Glutamatergic neuron (in vitro differentiated cells): ENCODE results near the gene UBFD1. TPM values are rescaled to one million over a fixed set of nuclear protein-coding genes. Genes with fewer than 3 reads are reported as not detected.
A peak's percentile ranks its signal among the peaks of the same experiment; 100 is the strongest.

Experiments
- DNase-seq: peaks from one replicate; pipeline ENCODE4 v3.0.0; 2022
- H3K27ac Mint-ChIP-seq: one replicate; pipeline ENCODE4 v1.8.0; 2020; ENCODE audit warnings: mild to moderate bottlenecking, mixed read lengths, inconsistent platforms; ENCODE audit not compliant: unreplicated experiment
- H3K27me3 Mint-ChIP-seq: one replicate; pipeline ENCODE4 v1.8.0; 2020; ENCODE audit warnings: mild to moderate bottlenecking, moderate library complexity, mixed read lengths, inconsistent platforms; ENCODE audit not compliant: unreplicated experiment
- H3K36me3 Mint-ChIP-seq: one replicate; pipeline ENCODE4 v1.8.0; 2020; ENCODE audit warnings: mild to moderate bottlenecking, mixed read lengths, inconsistent platforms; ENCODE audit not compliant: unreplicated experiment
- H3K4me1 Mint-ChIP-seq: one replicate; pipeline ENCODE4 v1.8.0; 2020; ENCODE audit warnings: mild to moderate bottlenecking, low read depth, mixed read lengths, inconsistent platforms; ENCODE audit not compliant: unreplicated experiment
- H3K4me3 Mint-ChIP-seq: one replicate; pipeline ENCODE4 v1.8.0; 2020; ENCODE audit warnings: mild to moderate bottlenecking, mixed read lengths, inconsistent platforms; ENCODE audit not compliant: unreplicated experiment
- H3K9me3 Mint-ChIP-seq: one replicate; pipeline ENCODE4 v1.8.0; 2020; ENCODE audit warnings: mild to moderate bottlenecking, moderate library complexity, mixed read lengths, inconsistent platforms; ENCODE audit not compliant: unreplicated experiment
- total RNA-seq: library from RNA; stranded (reverse); fragmentation: NEBNext Ultra II Directional; extraction: Animal tissue kit (Norgen Biotek cat#: 25700); gene quantifications from one replicate; pipeline ENCODE4 v1.2.1, GENCODE V29; 2021; ENCODE audit not compliant: unreplicated experiment
- TF ChIP-seq, protein P1 (sequence below): fragments of 200-600 bp; sonication (generic); IDR thresholded peaks from one replicate; pipeline ENCODE4 v1.5.0; 2021; ENCODE audit not compliant: partially characterized antibody, unreplicated experiment

The UBFD1 gene
- total RNA-seq, 1 donor from 2014 or later: 103 TPM

- Mint-ChIP-seq H3K4me3 (no peak overlapping the region), H3K36me3 (peaks cover 4% of the 10 kb centered on the region)
Observed at GRCh38 chr16:23587726-23588125, 30.2 kb downstream of the UBFD1 start.

GRCh38 chr16:23590181-23590580, 32.7 kb downstream of the UBFD1 start:
- no peak overlapping the region for H3K27ac Mint-ChIP-seq
- H3K4me1 Mint-ChIP-seq: no peaks in the 10 kb centered on the region
- DNase-seq: no peak
- H3K36me3 Mint-ChIP-seq: no peaks in the 10 kb centered on the region
- TF ChIP-seq, protein P1, sequence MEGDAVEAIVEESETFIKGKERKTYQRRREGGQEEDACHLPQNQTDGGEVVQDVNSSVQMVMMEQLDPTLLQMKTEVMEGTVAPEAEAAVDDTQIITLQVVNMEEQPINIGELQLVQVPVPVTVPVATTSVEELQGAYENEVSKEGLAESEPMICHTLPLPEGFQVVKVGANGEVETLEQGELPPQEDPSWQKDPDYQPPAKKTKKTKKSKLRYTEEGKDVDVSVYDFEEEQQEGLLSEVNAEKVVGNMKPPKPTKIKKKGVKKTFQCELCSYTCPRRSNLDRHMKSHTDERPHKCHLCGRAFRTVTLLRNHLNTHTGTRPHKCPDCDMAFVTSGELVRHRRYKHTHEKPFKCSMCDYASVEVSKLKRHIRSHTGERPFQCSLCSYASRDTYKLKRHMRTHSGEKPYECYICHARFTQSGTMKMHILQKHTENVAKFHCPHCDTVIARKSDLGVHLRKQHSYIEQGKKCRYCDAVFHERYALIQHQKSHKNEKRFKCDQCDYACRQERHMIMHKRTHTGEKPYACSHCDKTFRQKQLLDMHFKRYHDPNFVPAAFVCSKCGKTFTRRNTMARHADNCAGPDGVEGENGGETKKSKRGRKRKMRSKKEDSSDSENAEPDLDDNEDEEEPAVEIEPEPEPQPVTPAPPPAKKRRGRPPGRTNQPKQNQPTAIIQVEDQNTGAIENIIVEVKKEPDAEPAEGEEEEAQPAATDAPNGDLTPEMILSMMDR: no peak
- peaks cover under 1% of the 10 kb centered on the region for H3K27me3 Mint-ChIP-seq
- H3K9me3 Mint-ChIP-seq: peaks cover 1% of the 10 kb centered on the region
- H3K4me3 Mint-ChIP-seq: no peak overlapping the region

More at GRCh38 chr16:23587726-23588125, 30.2 kb downstream of the UBFD1 start:
- DNase-seq: no peak
- Mint-ChIP-seq H3K27ac (no peak overlapping the region), H3K4me1 (no peaks in the 10 kb centered on the region), H3K27me3 (peaks cover 3% of the 10 kb centered on the region), H3K9me3 (peaks cover 1% of the 10 kb centered on the region)
- TF ChIP-seq, protein P1: no peak

- H3K4me3 Mint-ChIP-seq: no peak overlapping the region
Observed at GRCh38 chr16:23594186-23594585, 36.7 kb downstream of the UBFD1 start.

GRCh38 chr16:23595246-23595950, 37.9 kb downstream of the UBFD1 start:
- peak overlapping the region; percentile 87 for H3K4me3 Mint-ChIP-seq

More at GRCh38 chr16:23594186-23594585, 36.7 kb downstream of the UBFD1 start:
- Mint-ChIP-seq H3K9me3 (no peaks in the 10 kb centered on the region), H3K4me1 (peaks cover 3% of the 10 kb centered on the region), H3K27me3 (peaks cover 3% of the 10 kb centered on the region), H3K27ac (no peak overlapping the region), H3K36me3 (no peaks in the 10 kb centered on the region)
- TF ChIP-seq, protein P1: no peak
- DNase-seq: no peak

More at GRCh38 chr16:23595246-23595950, 37.9 kb downstream of the UBFD1 start:
- no peak for DNase-seq
- Mint-ChIP-seq H3K36me3 (no peaks in the 10 kb centered on the region), H3K27ac (peak overlapping the region; percentile 44), H3K9me3 (no peaks in the 10 kb centered on the region), H3K4me1 (peaks cover 7% of the 10 kb centered on the region), H3K27me3 (peaks cover 4% of the 10 kb centered on the region)
- TF ChIP-seq, protein P1: no peak
